ENCODE results near the gene LAMC2. TPM values are rescaled to one million over a fixed set of nuclear protein-coding genes. Genes with fewer than 3 reads are reported as not detected.

Gene LAMC2
- total and polyA plus RNA-seq, 2 of the 8 experiments (the other 6 are each of a cell fraction or from before 2014, with no cell fraction given), result 4.6 to 12.9 TPM

GRCh38 chr1:183222909-183223308 lies 36.8 kb downstream of the LAMC2 start:
- no peak overlapping the region for H3K56ac ChIP-seq (replicated peaks; ENCODE audit: insufficient read length, low read depth, low read length)
- H3K27ac ChIP-seq (ENCODE audit: low read depth, low read length), result no peak overlapping the region
- no peak overlapping the region for H3K4ac ChIP-seq (replicated peaks; ENCODE audit: insufficient read length, low read depth, low read length)
- no peak overlapping the region for H2AK5ac ChIP-seq (ENCODE audit: low read depth, low read length)
- no peak overlapping the region for H2AFZ ChIP-seq (ENCODE audit: low read length)
- FAIRE-seq (no peak), DNase-seq (ENCODE audit: low read depth in 1 of 2, low spot score in 2 of 2) (no peak)
- H3K14ac ChIP-seq (ENCODE audit: insufficient read length), result no peak overlapping the region
- H4K20me1 ChIP-seq (replicated peaks in 1 of 2; ENCODE audit: control insufficient read depth in 1 of 2, insufficient read depth in 2 of 2, low read length in 2 of 2), result no peaks in the 10 kb centered on the region
- CTCF ChIA-PET (ENCODE audit: partially characterized antibody), result interaction anchor here (0.7 to 2.1 kb wide), 3 partner anchors 12 to 366 kb away, joined by 4 to 6 read pairs (median 5); no protein-coding TSS in a partner anchor
- 96% methylated on average over 3 of the region's 3 CpGs; no CpG with 5 or more reads in 1 of the 2 experiments for WGBS, 2 experiments (ENCODE audit: extremely low coverage in 1 of 2, insufficient coverage in 1 of 2, insufficient read length in 1 of 2, insufficient replicate concordance in 2 of 2, low coverage in 1 of 2, low lambda C conversion rate in 2 of 2, missing lambda C conversion rate in 1 of 2)
- H3K18ac ChIP-seq (ENCODE audit: extremely low read depth, low read length), result no peak overlapping the region
- H4K5ac ChIP-seq (ENCODE audit: insufficient read length, low read depth, low read length), result no peak overlapping the region
- POLR2A ChIA-PET (ENCODE audit: partially characterized antibody), result interaction anchor here (0.6 kb wide), 1 partner anchor 285 kb away, joined by 3 read pairs; no protein-coding TSS in a partner anchor
- H2BK120ac ChIP-seq (replicated peaks; ENCODE audit: low read depth, low read length), result no peak overlapping the region
- H3K79me1 ChIP-seq (ENCODE audit: low read depth, low read length), result no peaks in the 10 kb centered on the region
- TF ChIP-seq PHF8 (conservative IDR thresholded peaks at IDR 0.05; ENCODE audit: low read depth, low read length) (no peak), RXRA (IDR thresholded peaks at IDR 0.05; ENCODE audit: insufficient read depth, low read depth, low read length) (no peak), SIN3A (conservative IDR thresholded peaks at IDR 0.05 in 1 of 2, IDR thresholded peaks at IDR 0.05 in 1 of 2; ENCODE audit: low read depth in 1 of 2, low read length in 2 of 2) (no peak), HDAC2 (IDR thresholded peaks at IDR 0.05; ENCODE audit: borderline replicate concordance in 1 of 2, low read depth in 2 of 2, low read length in 2 of 2) (no peak)
- H3K79me2 ChIP-seq (ENCODE audit: control insufficient read depth in 1 of 2, insufficient read depth in 2 of 2, low read length in 2 of 2), result no peaks in the 10 kb centered on the region
- H3K36me3 ChIP-seq (ENCODE audit: control insufficient read depth in 2 of 4, insufficient read depth in 4 of 4, low read length in 3 of 4), result no peaks in the 10 kb centered on the region
- H4K8ac ChIP-seq (ENCODE audit: extremely low read depth, insufficient read depth, low read length), result no peak overlapping the region
- no peak overlapping the region for H2BK5ac ChIP-seq (ENCODE audit: low read depth, low read length)
- no peak overlapping the region for H3K4me3 ChIP-seq (ENCODE audit: extremely low read depth in 1 of 4, insufficient read depth in 2 of 4, low read depth in 3 of 4, low read length in 4 of 4)
- H3K9me3 ChIP-seq (ENCODE audit: insufficient read depth in 2 of 2, low read depth in 1 of 2, low read length in 1 of 2), result no peaks in the 10 kb centered on the region
- H2BK15ac ChIP-seq (ENCODE audit: low read length), result no peak overlapping the region
- H3K4me1 ChIP-seq (replicated peaks in 1 of 4; ENCODE audit: control insufficient read depth in 3 of 4, insufficient read depth in 4 of 4, low read length in 3 of 4), result peaks cover 0 to 17% (median 8%) of the 10 kb centered on the region in 4 experiments; a peak in 5 of 7 replicates
- no peak overlapping the region for H3K4me2 ChIP-seq (ENCODE audit: insufficient read depth in 1 of 2, low read depth in 2 of 2, low read length in 2 of 2)
- H3K23ac ChIP-seq (ENCODE audit: insufficient read length), result no peak overlapping the region
- H3K23me2 ChIP-seq (ENCODE audit: low read depth, low read length), result no peaks in the 10 kb centered on the region
- no peak overlapping the region for H2BK12ac ChIP-seq (ENCODE audit: low read depth, low read length)
- no peak overlapping the region for H4K91ac ChIP-seq (replicated peaks; ENCODE audit: insufficient read length, low read length)
- no peak overlapping the region for H3K9ac ChIP-seq (replicated peaks in 1 of 4; ENCODE audit: extremely low read depth in 1 of 4, low read depth in 3 of 4, low read length in 3 of 4)
- no peaks in the 10 kb centered on the region; a peak in 1 of 7 replicates for H3K27me3 ChIP-seq (replicated peaks in 1 of 4; ENCODE audit: control insufficient read depth in 3 of 4, extremely low read depth in 1 of 4, insufficient read depth in 3 of 4, low read length in 3 of 4)
- H2BK20ac ChIP-seq (ENCODE audit: low read length), result no peak overlapping the region
